Stimulated activated CD8-positive, alpha-beta memory T cell treated with anti-CD3 and anti-CD28 coated beads, Interleukin-7, amount 100 ng/mL, for 48 hours (primary cell): ENCODE results near the gene PDE4D.

Source experiments
- DNase-seq, 2 donors: peaks; one replicate each; pipeline ENCODE4 v3.0.0-alpha.2; 2020; ENCODE audit warnings: low read depth in 1 of 2; ENCODE audit errors: extremely low read depth in 1 of 2

Gene PDE4D

DNA sequence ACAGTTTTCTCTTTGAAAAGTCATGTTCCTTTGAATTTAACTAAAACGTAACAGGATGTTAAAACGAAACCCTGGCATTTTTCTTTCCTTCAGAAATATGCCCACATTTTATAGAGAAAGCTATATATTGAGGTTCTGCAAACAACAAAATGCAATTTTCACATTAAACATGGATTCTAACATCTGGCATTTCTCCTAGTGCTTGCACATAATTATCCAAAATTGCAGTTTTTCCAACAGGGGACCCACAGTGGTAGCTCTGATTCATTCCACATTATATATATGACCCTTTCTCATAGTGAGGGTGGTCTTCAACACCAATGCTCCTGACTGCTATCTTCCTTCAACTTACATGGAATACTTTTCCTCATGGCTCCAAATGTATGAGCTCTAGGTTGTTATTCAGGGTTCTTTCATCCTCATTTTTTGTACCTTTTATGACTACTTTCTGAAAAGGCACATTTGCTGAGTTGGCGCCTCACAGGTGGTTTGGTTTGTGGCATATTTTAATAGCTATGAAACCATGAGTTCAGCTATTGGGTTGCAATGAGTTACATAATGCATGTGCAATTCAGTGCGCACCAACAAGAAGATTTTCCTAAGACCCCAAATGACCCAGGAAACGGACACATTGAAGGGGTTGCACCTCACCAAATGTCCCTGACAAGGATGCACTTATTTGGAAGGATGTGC lies 758.9 kb downstream of the PDE4D start:
- DNase-seq: no peak

DNA sequence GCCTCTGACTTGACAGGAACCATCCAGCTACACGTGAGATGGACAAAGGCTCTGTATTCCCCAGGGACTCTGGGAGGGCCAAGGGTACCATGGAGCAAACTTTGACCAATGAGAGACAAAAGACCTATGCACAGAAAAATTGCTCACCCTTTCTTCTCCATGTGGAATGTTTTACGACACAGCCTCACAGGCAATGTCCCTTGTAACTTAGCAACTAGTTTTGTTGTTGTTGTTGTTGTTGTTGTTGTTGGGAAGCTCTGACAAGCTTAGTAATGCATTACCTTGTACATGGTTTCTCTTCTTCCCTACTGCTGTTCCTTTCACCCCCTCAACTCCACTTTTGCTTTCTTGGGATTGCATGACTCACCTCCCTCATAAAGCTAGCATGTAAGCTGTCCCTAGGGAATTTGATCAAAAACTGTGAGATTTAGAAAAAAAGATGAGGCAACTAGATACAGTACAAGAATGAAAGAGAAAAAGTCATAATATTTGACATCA lies 759.7 kb downstream of the PDE4D start:
- DNase-seq: no peak

DNA sequence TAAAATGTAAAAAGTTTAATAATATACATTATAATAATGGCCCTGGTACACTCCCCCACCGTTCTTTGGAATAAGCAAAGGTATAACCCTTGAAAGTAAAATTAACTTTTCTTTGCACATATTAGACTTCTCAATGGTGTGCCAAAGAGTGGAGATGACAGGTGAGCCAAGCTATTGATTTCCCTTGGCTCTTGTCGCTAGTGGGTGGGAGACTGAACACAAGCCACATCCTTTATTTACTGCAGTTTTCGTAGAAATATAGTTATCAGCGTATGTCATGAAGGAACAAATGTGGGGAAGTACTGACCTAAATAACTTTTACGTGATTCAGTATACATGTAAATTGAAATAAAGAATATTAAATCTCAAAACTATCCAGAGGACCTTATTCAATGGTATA lies 761.4 kb downstream of the PDE4D start:
- no peak for DNase-seq

DNA sequence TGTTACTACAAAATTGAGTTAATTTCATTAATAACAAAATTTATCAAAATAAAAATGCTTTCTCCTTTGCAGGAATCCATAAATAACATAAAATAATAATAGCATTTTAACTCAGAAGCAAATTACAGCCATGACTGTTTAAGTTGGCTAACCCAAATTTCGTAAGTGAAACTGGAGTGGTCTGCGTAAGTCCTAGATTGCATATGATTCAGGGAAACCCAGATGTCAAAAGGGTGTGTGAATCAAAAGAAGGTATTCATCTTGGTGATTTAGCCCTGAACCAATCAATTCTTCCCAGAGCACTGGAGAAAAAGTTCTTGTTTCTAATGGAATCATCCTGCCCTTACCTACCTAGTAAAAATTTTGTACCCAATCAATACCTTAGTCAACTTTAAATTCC lies 763.1 kb downstream of the PDE4D start:
- DNase-seq: no peak

DNA sequence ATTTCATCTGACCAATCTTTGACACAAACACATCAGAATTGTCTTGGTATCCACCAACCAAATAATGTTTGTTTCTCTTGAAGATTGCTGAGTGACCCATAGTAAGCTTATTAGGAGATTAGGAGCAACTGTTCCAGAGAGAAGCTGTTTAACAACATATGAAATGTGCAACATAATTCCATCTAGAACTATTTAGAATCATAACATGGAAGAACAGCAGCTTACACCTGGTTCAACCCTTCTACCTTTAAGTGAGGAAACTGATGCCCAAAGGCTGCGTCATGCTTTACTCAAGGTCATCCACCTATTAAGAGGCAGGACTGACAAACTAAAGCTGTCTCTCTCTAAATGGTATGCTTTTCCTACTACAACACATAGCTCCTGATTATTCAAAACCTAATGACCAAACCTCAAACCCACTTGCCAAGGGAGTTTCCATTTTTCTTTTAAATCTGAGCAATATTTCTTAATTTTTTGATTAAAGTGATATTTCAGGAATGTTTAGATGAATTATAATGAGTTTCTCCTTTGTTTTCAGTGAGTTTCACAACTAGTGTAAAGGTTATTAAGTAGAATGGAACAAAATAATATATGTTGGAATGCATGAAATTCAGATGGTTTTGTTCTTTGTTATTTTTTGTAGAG lies 764.8 kb downstream of the PDE4D start:
- no peak for DNase-seq

DNA sequence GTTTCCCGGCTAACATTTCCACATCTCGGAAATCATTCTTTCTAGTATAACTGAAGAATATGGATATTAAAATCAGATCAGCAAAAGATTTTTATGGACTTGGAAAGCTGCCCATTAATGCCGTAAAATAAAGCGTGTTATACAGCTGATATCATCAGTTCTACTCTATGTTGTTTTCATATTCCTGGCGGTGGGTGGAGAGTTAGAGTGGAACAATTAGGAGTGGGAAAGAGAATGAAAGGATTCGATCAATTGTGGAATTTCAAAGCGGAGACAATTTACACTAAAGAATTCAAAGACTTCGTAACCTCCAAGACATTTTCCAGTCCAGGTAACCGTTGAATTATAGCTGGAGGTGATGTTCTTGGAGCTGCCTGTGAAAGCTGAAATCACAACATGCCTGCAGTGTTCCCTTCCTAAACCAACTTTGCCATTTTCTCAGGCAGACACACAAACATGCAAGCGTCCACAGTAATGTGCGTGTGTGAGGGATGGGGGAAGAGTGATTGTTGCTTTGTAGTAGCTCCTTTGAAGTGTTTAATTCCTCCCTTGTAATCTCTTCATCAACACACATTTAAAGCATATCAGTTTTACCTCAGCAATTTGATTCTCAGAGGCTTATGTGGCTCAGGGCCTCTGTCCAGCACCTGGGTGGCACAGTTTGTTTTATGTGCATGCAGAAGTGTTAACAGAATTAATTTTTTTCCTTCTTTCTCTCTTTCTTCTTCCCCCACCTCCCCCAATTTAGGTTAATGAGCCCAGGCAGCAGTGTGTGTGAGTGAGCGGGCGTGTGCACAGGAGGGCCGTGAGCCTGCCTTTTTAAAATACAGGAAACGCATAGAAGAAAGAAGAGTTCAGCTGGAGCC lies 766.6 kb downstream of the PDE4D start:
- no peak for DNase-seq

DNA sequence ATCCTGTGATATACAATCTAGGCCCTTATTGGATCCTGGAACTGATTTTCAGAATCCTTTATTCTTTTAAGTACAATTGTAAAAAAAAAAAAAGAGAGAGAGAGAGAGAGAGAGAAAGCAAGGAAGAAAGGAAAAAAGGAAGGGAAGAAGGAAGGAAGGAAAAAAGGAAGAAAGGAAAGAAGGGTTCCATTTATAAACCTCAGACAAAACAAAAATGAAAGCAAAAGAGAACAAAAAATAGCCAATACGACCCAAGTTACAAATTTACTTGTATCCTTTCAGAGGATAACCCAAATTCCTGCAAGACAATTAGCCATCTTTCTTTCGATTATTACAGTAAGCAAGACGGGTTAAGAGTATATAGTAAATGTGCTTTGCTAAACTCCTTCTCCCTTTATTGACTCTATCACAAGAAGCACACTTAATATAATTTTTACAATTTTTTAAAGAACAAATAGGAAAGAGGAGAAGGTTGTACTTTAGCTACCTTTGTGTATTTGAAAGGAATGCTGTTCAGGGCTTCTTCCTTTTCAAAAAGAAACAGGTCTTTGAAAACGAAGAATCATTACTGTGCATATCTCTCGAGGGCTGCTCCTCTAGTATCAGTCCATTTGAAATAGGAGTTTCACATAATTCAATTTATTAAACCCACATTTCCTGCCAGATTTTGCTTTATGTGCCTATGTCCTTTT lies 767.4 kb downstream of the PDE4D start:
- DNase-seq: no peak

DNA sequence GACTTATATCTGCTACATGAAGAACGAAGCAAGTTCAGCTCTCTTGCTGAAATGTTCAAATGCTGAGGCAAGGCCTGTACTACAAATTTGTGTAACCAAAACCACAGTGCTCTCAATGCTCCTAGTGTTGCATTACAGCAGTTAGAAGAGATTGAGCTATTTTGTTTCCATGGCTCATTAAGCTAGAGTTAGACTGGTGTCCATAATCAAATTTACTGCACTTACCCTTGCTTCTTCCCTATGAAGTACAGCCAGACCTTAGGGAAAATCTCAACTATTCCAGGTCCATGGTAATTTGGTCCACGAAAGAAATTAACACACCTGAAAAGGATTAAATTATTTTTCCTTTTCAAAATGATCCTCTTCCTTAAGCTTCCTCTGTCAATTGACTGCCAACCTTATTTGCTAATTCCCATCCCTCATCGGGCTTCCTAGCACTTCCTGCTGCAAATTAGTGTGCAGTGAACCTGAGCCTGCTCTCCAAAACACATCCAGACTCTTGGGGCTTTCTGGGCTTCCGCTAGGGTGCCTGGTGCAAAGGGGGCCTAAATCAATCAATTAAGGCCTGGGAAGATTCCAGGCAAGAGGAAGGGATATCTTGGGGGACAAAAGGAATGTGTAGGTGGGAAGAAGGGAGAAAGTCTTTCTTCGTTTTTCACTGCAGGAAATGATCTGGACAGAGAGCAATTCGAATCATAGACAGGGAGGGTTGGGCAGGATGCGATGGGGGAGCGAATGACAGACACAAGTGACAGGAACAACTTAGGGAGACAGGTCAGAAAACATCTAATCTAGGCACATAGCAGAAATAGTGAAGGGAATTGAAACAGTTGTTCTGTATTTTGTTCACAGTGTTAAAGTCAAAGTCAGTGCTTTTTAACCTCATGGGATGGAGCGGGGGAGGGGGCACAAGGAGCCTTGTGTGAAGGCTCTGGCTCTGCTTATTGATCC lies 768.2 kb downstream of the PDE4D start:
- DNase-seq: no peak

DNA sequence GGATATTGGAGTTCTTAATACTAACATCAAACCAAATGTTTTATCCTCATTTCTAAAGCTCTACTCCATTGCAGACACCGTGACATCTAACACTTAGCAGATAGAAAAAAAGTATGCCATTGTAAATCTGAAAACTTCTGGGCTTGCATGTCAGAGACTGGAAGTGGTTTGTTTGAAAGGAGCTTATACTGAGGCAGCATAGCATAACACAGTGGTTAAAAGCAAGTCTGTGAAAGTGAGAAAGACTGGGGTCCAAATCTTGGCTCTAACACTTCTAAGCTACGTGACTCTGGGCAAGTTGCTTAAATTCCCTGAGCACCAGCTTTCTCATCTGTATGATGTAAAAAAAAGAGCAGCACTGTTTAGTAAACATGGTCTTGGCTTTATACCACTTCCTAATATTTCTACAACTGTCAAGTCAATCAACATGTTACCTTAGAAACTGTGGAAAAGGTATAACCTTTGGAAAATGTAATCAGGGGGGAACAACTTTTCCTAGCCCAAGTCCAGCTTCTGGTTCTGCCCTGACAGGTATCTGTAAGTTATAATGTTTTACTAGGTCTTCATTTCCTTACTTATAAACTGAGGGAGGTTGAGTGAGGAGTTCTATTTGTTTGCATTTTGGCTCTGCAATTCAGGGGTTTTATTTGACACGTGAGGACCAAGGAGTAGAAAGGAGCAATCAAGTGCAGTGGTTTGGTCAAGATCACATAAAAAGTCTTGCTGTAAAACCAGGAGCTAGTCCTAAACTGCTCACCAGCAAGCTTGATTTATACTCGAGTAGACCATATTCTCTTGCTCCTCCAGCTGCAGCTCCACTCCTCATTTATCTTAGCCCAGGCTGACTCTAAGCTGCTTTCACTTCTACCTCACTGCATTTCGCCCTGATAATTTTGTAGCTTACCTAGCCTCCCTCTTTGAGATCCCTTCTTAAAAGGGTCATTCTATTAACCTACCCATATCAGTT lies 769.6 kb downstream of the PDE4D start:
- no peak for DNase-seq

DNA sequence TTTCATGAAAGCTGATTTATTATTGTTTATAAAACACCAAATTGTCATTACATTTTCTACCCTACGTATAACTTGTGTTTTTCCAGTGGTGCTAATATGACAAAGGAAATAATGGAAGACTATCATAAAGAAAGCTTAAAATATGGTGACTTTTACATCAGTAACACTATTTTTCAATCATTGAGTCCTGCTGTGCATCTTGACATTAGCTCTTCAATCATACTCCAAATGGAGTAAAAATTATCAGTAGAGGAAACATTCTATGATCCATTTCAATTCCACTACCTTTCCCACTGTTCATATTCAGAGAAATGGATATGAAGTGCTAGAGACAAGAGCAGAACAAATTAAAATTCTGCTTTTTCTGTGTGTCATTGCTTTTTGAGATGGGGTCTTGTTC lies 774.0 kb downstream of the PDE4D start:
- no peak for DNase-seq

DNA sequence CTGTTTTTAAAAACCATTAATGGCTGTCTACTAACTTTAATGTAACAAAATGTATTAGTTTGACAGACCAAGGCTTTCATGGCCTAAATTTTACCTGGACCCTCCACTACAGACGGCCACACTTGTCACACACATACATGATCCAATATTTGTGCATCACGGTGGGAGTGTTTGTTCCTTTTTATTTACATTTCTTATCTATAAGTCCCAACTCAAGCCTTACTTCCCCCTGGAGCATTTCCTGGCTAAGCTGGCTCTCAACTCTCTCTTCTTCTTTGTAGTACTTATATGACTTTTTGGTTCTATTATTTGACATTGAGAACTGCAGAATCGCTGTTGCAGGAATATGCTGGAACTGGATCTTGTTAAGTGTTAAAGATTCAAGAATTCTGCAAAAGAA lies 776.2 kb downstream of the PDE4D start:
- no peak for DNase-seq

DNA sequence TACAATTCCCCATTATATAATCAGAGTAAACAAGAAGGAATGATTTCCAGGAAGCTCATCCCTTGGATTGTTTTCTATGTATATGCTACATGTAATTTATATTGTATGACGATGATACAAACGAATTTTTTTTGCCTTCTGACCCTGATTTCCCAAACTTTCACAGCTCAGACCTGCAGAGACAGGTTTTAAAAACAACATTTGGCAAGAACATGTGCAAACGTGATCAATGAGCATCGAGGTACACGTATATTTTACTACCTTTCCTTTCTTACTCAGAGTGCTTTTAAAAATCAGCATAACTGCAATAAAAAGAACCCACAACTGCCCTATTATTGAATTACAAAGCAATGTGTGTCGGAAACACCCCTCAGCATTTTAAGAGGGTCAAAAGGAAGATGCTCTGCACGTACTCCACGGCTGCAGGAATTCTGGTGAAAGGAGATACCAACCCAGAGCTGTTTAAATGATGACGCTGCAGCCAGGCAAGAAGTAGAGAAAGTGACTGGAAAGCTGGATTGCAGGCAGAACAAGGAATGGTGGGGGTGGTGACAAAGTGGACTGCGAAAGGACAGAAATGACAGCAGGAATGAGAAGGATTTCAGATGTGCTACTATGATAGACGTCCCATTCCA lies 777.2 kb downstream of the PDE4D start:
- DNase-seq: no peak

DNA sequence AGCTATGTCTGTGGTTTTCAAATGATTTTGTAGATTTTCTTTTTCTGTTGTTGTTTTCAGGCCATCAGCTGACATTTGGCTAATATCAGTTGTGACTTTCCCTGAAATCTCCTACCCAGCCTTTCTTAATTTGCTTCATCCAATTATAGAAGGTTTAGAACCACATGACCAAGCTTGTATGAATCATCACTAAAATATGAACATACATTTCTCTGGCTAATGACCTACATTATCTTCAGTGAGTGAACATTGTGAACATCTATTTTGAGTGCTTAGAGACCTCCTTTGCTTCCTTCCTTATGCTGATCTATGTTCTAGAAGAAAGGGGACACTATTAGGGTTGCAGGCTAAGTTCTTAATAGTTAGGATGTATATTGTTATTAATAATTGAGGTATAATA lies 778.2 kb downstream of the PDE4D start:
- no peak for DNase-seq

DNA sequence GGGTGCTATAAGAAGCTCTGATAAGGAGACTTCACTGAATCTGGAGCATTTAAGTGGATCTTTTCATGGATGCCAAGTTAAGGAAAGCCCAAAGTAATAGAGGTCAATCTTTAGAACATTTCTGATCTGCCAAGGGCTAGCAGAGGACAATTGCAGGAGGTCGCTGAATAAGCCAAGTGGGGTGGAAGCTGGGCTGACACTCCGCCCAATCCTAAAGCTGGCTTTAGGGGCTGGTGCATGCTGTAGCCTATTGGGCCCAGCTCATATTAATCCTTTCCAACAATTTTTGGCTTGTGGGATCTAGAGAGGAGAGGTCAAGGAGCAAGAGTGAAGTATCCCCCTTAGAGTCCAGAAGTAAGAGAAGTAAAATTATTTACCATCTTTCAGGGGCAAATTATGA lies 784.1 kb downstream of the PDE4D start:
- DNase-seq: no peak

DNA sequence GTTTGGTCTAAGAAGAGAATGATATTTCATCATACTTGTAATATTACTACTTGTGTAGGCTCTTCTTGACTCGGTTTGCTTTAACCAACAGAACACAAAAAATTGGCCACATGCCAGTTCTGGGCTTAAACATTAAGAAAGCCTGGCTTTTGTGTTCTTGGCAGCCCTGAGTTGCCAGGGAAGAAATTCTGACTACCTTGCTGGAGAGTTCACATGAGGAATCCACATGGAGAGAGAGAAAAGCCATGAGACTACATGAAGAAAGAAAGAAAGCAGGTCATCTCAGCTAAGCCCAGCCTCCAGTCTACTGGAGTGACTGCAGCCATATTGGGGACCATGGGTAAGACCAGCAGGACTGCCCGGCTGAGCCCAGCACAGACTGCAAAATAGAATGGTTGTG lies 785.8 kb downstream of the PDE4D start:
- DNase-seq: no peak

DNA sequence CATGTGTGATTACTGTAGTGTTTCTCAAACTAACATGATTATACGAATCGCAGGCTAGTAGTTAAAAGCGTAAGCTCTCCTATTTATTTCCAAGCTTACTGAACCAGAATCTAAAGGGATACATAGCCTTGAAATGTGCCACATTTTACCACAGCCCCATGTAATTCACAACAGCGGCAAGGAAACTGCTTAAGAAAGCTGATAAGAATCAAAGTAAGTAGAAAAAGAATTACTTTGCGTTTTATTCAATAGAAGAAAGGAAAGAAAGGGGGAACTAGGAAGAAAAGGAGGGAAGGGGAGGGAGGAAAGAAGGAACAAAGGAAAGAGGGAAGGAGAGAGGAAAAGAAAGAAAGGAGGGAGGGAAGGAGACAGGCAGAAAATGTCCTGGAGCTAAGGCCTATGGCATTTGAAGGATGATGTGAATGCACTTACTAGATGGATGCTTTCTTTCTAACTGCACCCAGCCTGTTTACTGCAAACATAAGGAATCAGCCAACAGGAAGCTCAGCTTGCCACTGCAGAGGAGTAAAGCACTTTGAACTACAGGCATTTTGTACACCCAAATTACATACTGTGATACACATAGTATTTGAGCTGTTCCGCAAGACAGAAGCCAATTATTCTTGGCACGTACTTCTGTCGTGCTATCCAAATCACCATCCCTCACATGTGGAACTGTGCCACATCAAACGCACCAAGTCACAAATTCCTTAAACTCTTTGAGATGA lies 789.0 kb downstream of the PDE4D start:
- DNase-seq: no peak

DNA sequence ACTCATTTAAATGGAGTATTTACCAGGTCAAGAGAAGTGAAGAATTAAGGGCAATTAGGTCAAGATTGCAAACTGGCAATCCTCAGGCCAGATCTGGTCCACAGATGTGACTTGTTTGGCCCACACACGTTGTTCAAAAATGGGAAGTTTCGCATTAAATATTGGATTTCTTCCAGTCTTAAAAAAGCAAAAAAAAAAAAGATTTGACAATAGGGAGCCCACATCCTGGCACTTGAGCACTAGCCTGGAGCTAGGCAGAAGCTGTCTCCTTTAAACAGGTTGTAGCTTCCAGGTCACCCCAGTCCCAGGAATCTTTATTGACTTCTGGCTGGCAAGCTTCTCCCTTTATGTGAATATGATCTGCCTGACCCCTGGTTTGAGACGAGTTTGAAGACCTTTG lies 790.2 kb downstream of the PDE4D start:
- DNase-seq: no peak

DNA sequence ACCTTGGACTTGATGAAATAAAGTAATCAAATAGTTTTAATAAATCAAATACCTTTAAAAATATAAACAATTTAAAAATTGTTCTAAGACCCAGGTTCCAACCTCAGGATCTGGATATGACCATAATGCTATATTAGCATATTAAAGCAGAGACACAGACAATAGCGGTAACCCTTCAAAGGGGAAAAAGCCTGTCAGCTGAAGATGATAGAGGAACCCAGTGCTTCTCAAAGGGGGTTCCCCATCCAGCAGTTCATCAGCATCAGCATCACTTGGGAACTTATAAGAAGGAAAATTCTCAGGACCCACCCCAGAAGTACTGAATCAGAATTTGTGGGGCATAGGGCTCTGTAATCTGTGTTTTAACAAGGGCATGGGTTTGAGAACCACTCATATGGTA lies 791.1 kb downstream of the PDE4D start:
- no peak for DNase-seq
